ENCODE results near the gene RUNX2.

- TF ChIP-seq CTCF (IDR thresholded peaks at IDR 0.05): no peak
- no peak for TF ChIP-seq POLR2A (IDR thresholded peaks at IDR 0.05)
Observed at GRCh38 chr6:45509426-45509825, 181.3 kb downstream of the RUNX2 start.

All from Peyer's patch (tissue), 4 donors.